AG09319 (cell line): ENCODE measurements around the gene TMPRSS13.
"Not testable (repeated sequence)": the region's sequence is repeated elsewhere in the genome, so short reads cannot be mapped to it uniquely, and the experiment has no call there.

Experiments
- DNase-seq: peaks from one replicate; pipeline ENCODE4 v3.0.0-alpha.2; 2010; ENCODE audit warnings: low read depth; ENCODE audit errors: extremely low read depth
- CTCF ChIP-seq: IDR thresholded peaks from 2 replicates; pipeline ENCODE4 v1.5.1; 2011; ENCODE audit warnings: low read depth, mild to moderate bottlenecking, inconsistent platforms, low read length, moderate library complexity

Gene TMPRSS13

GRCh38 chr11:117868815-117869561, 60.2 kb downstream of the TMPRSS13 start:
- DNase-seq: no peak
- no peak for TF ChIP-seq CTCF

- DNase-seq: no peak
- TF ChIP-seq CTCF: no peak
Measured at GRCh38 chr11:117868088-117868487, 61.1 kb downstream of the TMPRSS13 start.

GRCh38 chr11:117866526-117866925, 62.7 kb downstream of the TMPRSS13 start:
- TF ChIP-seq CTCF: no peak
- DNase-seq: no peak

GRCh38 chr11:117865546-117865945, 63.7 kb downstream of the TMPRSS13 start:
- not testable (repeated sequence) for DNase-seq

- no peak for TF ChIP-seq CTCF
- no peak for DNase-seq
Measured at GRCh38 chr11:117863383-117863782, 65.8 kb downstream of the TMPRSS13 start.

- DNase-seq: no peak
- no peak for TF ChIP-seq CTCF
Measured at GRCh38 chr11:117862753-117863152, 66.4 kb downstream of the TMPRSS13 start.

GRCh38 chr11:117862019-117862725, 67.0 kb downstream of the TMPRSS13 start:
- no peak for TF ChIP-seq CTCF
- no peak for DNase-seq
